GM12873 (cell line): Measurements from ENCODE around the gene DYDC1.

ENCODE experiments used
- CTCF ChIP-seq: IDR thresholded peaks from 2 replicates; pipeline ENCODE4 v1.5.1; 2012; ENCODE audit warnings: low read depth, mild to moderate bottlenecking, moderate library complexity, low read length, control low read depth; ENCODE audit not compliant: insufficient read depth; ENCODE audit errors: missing control alignments

The DYDC1 gene

GRCh38 chr10:80321183-80321582 lies 35.4 kb downstream of the DYDC1 start:
- TF ChIP-seq CTCF, result no peak

GRCh38 chr10:80320377-80320776 lies 36.2 kb downstream of the DYDC1 start:
- TF ChIP-seq CTCF, result no peak

GRCh38 chr10:80319725-80320290 lies 36.7 kb downstream of the DYDC1 start:
- no peak for TF ChIP-seq CTCF

- TF ChIP-seq CTCF, result no peak
Measured at GRCh38 chr10:80319318-80319717, 37.2 kb downstream of the DYDC1 start.

- no peak for TF ChIP-seq CTCF
Measured at GRCh38 chr10:80318742-80319141, 37.8 kb downstream of the DYDC1 start.

GRCh38 chr10:80315391-80315790 lies 41.2 kb downstream of the DYDC1 start:
- TF ChIP-seq CTCF, result no peak

GRCh38 chr10:80313523-80313922 lies 43.0 kb downstream of the DYDC1 start:
- TF ChIP-seq CTCF, result no peak
